GM19240 (cell line): ENCODE data around the gene BSCL2.
"Not testable (repeated sequence)": the region's sequence is repeated elsewhere in the genome, so short reads cannot be mapped to it uniquely, and the experiment has no call there.

Experiments used
- DNase-seq: peaks from one replicate; pipeline ENCODE4 v3.0.0; 2011; ENCODE audit warnings: low spot score; ENCODE audit not compliant: insufficient read length

The BSCL2 gene

DNA sequence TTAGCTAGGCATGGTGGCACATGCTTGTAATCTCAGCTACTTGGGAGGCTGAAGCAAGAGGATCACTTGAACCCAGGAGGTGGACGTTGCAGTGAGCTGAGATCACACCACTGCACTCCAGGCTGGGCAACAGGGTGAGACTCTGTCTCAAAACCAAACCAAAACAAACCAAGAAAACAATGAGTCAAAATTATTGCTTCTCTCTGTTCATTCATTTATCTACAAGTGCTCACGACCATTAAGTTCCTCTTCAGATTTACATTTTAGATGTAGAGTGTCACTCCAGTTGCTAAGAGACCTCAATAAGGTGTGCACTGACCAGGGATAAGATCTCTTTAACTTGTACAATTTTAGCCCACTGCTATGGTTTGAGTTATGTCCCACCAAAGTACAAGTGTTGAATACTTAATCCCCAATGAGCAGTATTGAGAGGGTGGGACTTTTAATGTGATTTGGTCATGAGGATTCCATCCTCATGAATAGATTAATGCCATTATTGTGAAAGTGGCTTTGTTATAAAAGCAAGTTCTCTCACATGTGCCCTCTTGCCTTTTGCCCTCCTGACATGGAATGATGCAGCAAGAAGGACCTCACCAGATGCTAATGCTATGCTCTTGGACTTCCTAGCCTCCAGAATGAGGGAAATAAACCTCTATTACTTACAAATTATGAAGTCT lies 12.2 kb upstream of the BSCL2 start:
- no peak for DNase-seq

DNA sequence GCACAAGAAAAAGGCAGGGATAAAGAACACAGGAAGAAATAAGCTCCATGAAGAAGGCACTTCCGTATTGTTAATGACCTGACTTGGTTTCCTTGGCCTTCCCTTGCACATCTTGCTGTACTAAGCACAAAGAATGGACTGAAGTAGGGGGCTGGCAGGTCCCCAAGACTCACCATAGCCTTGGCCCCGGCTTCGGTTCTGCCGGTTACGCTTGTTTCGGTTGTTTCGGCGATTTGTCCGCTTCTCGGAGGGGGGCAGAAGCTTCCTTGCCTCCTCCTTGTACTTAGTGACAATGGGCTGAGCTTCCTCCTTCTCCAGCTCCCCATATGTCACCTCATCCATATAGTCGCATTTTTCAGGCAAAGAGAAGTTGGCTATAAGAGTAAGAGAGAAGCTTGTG lies 9.6 kb upstream of the BSCL2 start:
- no peak for DNase-seq

DNA sequence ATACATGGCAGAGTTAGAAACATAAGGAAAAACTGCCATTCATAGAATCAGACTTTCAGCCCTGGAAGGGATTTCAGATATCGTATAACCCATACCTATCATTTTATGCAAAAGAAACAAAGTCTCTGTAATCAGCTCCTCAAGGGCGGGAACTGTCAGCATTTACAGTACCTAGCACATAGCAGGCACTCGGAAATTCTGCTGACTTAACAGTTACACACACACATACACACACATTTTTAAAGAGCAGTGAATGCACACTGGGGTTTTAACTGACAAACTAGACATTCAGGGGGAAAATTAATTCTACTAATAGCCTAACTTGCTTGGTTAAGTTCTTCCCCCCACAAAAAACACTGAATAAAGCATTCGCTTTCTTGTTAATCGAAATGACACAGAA lies 9.0 kb upstream of the BSCL2 start:
- DNase-seq: no peak

DNA sequence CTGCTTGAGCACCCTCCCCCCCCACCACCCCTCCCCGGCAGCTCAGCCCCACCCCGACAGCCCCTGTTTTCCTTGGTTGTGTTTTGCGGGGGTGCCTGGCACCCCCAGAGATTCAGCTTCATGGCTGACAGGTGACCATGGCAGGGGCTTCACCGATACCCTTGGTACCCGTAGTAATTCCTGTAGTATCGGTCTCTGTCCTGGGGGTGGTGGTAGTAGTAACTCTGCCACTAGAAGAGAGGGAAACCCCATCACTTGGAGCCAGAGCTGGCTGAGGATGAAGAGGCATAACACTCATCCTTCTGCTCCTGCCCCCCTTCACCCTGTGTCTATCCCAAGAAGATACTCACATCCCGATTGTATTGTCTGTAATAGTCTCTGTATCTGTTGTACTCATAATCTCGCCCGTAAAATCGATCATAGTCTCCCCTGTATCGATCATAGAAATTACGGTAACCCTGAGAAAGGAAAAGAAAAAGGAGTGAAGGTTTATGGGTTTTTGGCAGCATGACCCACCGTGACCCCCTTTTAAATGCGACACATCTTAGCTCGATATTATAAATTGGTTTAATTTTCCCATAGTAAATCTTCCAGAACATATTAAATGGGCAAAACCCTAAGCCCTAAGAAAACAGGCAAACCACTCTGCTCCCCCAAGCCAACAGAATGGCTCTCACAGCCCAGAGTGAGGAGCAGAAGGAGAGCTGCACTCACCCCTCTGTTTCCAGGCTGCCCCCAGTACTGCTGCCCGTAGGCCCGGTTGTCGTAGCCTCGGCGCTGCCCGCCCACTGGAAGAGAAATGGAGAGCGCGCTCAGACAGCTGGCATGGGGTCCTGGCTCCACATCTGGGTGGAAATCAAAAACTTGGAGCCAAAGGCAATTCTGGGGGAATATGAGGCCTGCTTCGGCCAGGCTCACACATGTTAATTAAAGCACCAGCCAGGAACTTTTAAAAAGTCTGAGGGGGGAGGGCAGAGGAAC lies 8.2 kb upstream of the BSCL2 start:
- DNase-seq: no peak

DNA sequence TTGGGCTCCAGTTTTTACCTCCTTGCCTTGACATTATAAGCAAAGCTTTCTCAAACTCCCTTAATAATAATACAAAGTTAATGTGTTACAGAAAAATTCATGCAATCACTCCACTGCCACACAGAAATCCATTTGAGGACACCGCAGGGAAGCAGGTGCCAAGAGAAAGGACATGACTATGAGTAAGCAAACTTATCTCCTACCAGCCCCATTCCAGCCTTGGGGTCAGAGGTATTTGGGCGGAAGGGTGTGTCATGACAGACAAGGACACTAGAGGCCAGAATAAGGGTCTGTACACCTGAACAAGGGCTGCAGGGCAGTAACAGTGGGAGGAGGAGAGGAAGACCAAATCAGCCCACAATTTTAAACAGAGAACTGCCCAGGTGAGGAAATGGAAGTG lies 6.1 kb upstream of the BSCL2 start:
- no peak for DNase-seq

DNA sequence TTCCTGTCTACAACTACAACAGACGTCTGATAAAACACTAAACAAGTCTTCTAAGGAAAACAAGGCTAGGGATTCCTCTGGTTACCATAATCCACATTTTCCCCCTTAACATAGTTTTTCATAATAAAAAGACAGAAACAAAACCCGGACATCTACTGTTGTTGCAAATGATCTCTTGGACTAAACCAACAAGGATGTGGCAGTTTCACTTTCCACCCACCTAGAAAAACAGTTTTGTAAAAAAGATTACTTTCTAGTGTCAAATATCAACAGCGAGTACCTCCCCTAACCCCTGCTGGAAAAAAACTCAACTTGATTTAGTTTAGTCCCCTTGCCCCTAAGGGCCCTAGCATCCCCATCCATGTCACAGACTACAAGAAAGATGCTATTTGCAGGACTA lies 5.6 kb upstream of the BSCL2 start:
- DNase-seq: no peak

DNA sequence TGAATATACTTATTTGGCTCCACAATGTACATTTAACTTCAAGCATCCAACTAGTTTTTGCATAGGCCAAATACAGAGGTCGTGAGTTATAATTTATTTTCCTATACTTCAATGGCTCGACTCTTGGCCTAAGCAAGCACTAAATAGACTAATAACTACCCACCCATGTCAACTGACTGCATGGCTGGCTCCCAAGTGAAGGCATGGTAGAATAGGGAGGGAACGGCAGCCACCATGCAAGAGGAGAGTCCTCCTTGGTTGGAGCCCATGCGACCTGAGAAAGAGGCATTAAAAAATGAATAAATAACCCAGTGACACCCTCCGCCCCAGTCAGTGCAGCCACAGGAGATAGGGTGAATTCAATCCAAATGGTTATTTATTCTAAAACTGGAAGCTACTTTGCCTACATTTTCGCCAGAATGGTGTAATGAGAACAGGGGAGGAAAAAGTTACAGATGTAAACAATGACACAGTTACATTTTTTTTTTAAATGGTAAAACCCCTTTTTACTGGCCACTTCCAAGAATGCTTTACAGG lies 5.1 kb upstream of the BSCL2 start:
- DNase-seq: no peak

DNA sequence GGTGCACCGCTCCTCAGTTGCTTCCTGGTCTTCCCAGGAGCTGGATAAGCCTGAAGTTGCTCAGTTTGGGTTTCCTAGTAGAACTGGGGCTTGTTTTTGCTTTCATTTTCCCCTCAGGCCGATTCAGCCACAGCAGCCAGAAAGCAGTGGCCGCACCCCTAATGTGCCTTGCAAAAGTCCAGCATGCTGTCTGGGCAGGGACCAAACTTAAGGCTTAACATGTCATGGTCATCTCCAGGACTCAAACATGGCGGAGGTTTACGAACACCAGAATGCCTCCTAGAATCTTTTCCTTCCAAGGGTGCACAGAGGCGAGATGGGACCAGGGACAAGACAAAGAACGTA lies 2.7 kb upstream of the BSCL2 start:
- DNase-seq: no peak

DNA sequence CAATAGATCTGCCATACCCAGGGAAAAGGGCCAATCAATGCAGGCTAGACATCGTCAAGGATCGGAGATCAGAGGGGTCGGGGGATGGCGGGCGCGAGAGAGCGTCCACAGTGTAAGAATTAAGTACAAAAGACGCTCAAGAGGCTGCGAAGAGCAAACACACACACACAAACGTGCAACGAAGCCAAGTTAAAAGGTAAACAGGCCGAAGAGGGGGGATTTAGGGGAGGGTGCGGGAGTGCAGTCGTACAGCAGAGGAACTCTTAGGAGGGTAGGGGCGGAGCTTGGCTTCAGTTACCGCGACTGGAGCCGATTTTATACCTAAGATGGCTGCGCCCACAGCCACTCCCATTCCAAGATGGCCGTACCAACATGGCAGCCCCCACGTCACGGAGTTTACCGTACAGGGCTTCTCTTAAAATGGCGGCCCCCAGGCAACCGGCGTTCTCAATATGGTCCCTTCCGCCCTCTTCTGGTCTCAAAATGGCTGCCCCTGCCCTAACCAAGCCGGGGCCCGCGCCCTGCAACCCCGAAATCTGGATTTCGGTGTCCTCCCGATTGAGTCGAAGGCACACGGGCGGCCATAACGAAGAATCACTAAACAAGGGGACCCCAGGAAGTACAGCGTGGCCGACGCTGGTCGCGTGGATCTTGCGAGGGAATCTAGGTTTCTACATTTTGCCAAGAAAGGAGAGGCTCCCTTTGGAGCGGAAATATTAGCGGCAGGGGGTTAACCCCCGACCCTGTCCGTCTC lies 2.2 kb upstream of the BSCL2 start:
- DNase-seq: peak; percentile 85

DNA sequence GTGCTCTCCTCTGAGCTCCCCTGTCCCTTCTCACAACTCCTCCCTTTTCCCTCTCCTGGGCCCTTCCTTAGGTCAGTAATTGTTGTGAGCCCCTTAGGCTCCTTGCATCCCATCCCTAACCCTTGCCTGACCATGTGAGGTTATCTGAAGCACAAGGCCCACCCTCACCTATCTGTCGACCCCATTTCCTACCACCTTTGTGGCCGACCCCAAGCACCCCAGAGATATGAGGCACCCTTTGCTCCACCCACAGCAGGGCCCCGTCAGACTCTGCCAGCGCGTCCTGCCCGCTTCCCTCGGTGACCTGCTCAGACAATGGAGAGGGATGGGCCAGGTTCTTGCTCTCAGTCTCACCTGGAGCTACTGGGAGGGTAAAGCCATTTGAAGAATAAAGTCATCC lies 1.6 kb upstream of the BSCL2 start:
- DNase-seq: no peak

DNA sequence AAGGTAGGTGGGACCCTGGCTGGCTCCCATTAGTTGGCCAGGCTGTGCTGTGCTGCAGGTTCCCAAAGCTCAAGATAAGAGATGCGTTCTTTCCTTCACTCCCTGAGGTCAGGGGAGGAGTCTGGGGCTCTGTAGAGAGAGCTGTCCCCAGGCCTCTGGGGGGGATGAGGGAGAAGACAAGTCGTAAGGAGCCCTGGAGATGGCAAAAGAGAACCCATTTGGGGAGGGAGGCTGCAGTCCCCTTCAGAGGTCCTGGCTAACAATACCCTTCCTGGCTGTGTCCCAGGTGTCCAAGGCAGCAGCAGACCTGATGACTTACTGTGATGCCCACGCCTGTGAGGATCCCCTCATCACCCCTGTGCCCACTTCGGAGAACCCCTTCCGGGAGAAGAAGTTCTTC lies 1.2 kb upstream of the BSCL2 start:
- no peak for DNase-seq

DNA sequence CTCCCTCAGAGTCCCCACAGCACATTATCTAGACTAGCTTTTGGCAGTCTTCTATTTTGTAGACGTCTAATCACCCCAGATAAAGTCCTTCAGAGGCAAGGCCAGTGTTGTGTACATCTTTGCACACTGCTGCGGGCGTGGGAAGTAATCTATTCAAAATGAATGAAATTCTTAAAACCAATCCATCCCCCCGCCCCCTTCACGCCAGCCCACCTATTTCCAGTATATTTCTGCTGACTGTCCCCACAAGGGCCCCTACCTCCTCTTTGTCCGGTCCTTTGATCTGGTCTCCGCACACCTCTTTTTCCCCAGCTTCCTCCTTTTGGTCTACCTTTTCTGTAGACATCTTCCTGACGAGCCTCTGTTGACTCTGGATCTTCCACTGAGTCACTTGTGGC lies 375 bp downstream of the BSCL2 start:
- no peak for DNase-seq

DNA sequence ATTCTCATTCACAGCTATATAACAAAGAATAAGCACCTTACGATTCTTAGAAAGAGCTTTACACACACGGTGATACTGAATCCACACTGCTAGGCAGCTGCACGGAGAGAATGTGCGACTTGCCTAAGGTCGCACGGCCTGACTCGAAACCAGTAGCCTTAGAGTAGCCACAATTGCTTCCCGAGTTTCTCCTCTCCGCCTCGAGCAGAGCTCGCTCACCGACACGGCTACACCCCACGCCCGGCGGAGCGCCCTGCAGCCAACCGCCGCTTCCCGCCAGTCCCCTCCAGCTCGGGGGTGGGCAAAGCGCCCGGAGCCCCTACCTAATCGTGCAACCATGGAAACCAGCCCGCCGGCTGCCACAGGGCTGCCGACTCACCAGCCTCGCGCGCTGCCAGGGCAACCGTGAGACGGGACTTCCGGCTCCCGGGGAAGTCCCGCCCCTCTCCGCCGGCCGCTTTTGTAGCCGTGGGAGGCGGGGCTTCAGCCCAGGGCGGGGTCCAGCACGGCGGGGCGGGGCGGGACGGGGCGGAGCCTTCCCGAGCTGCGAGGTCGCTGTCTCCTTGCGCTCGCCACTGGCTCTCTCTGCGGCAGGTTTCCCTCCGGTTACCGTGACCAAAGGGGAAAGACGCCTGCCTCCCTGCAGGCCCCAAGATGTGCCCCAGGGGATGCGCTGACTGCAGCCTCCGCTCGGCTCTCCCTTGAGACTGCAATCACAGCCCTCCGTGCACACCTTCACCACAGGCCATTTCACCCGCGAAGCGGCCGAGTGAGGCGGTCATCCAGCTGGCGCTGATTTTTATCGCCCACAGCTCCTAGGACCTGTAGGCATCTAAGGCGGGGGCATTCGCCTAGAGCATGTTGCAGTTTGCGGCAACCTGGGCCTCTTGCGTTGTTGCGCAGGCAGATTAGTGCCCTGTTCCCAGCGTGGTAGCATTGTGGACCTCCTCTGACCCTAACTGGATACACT lies 1.1 kb downstream of the BSCL2 start:
- peak; percentile 72 for DNase-seq

DNA sequence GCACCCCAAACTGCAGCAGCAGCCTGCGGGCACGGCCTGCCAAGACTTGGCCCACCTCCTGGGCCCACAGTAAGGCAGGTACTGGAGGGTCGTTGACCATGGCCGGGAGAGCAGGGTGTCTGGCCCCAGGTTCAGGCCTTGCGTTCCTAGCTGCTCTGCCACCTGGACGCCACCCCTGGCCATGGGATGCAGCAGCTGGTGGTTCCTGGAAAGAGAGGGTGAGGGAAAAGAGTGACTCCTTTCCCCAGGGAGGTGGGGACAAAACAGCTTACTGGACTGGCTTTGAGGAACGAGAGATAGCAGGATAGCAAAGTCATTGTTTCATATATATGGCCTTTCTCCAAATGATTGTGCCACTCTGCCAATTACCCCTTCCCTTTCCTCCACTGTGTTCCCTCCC lies 1.8 kb downstream of the BSCL2 start:
- DNase-seq: no peak

DNA sequence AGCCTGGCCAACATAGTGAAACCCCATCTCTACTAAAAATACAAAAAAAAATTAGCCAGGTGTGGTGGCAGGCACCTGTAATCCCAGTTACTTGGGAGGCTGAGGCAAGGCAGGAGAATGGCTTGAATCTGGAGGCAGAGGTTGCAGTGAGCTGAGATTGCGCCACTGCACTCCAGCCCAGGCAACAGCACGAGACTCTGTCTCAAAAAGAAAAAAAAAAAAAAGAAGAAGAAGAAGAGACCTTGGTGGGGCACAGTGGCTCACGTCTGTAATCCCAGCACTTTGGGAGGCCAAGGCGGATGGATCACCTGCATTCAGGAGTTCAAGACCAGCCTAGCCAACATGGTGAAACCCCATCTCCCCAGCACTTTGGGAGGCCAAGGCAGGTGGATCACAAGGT lies 3.3 kb downstream of the BSCL2 start:
- not testable (repeated sequence) for DNase-seq

DNA sequence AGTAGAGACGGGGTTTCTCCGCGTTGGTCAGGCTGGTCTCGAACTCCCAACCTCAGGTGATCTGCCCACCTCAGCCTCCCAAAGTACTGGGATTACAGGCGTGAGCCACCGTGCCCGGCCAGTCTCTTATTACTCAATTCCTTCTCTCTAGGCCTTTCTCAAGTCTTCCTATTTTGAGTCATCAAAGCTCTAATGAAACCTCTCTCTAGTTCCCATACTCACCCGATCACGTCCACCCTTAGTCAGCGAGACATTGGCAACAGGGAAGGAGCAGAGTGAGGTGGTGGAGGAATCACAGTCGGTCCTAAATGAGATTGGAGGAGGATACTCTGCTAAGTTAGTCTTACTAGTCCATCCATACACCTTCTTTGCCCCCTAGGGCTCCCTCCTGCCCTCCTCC lies 5.0 kb downstream of the BSCL2 start:
- no peak for DNase-seq

DNA sequence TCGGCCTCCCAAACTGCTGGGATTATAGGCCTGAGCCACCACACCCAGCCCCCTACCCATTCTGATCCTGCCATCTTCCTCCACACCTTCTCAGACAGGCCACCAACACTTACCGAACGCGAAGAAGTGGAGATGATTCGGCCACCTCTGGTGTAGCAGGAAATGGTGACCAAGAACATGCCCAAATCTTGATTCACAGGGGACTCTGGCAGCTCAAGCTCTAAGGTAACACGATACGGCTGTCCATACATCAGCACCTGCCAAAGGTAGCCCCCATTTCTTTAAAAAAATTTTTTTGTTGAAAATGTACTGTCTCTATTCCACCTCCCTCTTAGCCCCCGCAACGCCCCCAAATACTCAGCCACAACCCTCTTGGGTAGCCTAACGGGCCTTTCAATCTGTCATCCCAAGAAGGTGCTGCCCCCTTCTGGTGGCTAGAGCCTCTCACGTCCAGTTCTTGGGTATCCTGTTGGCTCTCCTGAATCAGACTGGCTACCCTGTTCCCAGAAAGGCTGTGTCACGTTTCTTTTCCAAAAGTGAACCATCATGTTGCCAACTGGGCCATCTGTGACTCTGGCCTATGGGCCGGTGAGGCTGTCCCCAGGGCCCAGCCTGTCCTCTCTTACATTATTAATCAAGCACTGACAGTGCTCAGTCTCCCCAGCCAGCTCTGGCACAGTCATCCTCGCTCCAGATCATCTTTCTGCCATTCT lies 12.6 kb downstream of the BSCL2 start:
- DNase-seq: peak; percentile 76

DNA sequence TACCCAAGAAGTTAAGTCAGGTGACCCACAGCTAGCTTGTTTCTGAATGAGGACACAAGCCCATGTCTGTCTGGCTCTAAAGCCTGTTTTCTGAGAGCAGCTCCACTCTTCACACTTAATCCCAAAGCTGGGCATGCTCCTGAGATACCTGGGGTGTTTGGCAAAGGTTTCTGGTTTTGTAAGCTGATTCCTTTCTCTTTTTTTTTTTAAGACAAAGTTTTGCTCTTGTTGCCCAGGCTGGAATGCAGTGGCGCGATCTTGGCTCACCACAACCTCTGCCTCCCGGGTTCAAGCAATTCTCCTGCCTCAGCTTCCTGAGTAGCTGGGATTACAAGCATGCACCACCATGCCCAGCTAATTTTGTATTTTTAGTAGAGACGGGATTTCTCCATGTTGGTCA lies 13.6 kb downstream of the BSCL2 start:
- DNase-seq: not testable (repeated sequence)

DNA sequence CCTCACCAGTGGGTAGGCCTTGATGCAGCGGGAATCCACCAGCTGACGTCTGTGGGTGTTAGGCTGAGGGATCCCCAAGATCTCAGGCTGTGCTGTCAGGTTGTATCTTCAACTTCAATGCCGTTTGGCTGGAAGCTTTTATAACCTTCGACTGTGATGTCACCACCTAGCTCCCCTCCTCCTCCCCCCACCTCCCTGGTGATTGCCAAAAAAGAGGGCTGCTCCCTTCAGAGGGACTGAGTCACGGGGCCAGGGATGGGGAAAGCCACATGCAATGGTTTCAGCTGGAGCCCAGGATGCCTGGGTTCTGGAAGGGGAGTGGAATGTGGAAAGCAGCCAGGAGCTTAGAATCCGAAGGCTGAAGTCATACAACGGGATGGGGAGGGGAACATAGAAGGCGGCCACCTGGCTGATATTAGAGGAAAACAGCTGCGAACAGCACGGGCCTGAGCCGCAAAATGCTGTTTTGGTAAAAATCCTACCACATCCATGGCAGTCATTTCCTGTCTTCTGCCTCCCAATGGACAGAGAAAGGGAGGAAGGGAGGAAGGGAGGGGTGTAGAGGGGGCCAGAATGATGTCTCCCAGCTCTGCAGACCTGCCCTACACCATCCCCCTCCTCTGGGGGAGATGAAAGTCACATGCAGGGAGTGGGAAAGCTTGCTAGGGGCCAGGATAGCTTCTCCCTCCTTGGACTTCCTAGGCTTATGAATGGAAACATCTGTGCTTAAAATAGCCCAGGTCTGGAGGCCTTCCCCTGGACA lies 17.6 kb downstream of the BSCL2 start, which contains the start of gene LRRN4CL:
TSS of gene LRRN4CL (minus strand) at position 110 of the 763 bp plus-strand sequence. CDS start 1,022 bp downstream, outside the sequence.
- DNase-seq: no peak
